ENCODE data around the gene CSNK1G1.
A peak's percentile ranks its signal among the peaks of the same experiment; 100 is the strongest.

The CSNK1G1 gene

GRCh38 chr15:64191971-64192830 is 163.8 kb downstream of the CSNK1G1 start:
- no peak overlapping the region for H3K27ac Mint-ChIP-seq
- H3K9me3 Mint-ChIP-seq, result no peaks in the 10 kb centered on the region
- no peaks in the 10 kb centered on the region for H3K27me3 Mint-ChIP-seq
- no peak overlapping the region for H3K4me3 Mint-ChIP-seq
- peaks cover 9% of the 10 kb centered on the region for H3K36me3 Mint-ChIP-seq (ENCODE audit: low read depth)
- no peak for ATAC-seq
- peaks cover 16% of the 10 kb centered on the region for H3K4me1 Mint-ChIP-seq
- DNase-seq, result no peak

DNA sequence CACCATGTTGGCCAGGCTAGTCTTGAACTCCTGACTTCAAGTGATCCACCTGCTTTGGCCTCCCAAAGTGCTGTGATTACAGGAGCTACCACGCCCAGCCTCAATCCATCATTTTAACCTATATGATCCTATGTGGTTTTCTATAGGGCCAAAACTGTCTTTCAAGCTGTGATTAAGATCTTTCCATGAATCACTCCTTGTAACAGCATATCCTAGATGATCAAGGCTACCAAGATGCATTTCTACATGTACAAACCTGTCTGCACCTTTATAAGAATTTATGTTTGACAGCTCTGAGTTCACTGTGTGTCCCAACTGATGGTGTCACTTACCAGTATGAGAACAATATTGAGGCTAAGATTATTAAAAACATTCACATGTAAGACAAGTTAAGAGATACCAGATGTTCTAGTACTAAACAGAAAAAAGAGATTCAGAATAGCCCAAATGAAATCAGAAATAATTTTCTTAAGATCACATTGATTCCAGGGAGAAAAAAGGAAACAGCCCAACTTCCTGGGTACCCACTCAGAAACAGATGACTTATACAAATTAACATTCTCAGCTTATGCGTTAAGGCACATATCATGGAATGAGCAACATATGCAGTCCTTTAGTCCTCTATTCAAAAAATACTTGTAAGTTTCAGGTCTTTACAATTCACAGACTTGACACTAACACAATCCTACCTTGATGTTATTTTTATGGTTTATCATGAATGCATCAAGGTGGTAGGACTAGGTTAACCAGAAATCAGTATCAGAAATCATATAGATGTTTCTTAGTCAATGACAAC is 168.4 kb downstream of the CSNK1G1 start:
- DNase-seq, result no peak
- Mint-ChIP-seq H3K4me1 (peaks cover 16% of the 10 kb centered on the region), H3K36me3 (ENCODE audit: low read depth) (peaks cover 10% of the 10 kb centered on the region), H3K9me3 (no peaks in the 10 kb centered on the region), H3K27me3 (no peaks in the 10 kb centered on the region), H3K4me3 (no peak overlapping the region), H3K27ac (peak overlapping the region; percentile 37)
- no peak for ATAC-seq

DNA sequence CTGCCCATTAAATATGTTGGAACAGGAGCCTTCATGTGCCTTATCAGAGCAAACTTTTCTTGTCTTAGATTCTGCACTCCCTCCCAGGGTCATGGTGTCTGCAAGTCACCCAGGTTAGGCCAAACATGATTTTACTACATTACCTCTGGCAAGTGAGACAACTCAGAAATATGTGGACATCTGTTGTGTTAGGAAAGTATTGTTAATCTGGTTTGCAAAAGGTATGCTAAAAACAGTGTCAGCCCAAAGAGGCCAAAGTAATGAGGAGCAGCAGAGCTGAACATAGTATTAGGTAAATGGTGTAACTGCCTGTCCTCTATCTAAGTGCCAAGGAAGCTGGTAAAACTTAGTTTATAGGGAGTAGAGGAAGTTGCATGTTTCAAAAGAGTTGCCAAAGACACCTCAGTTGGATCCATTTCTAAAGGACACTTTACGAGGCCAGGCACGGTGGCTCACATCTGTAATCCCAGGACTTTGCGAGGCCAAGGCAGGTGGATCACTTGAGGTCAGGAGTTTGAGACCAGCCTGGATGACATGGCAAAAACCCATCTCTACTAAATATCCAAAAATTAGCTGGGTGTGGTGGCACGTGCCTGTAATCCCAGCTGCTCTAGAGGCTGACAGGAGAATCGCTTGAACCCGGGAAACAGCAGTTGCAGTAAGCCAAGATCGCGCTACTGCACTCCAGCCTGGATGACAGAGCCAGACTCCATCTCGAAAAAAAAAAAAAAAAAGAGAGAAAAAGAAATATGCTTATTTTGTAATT is 170.6 kb downstream of the CSNK1G1 start:
- no peak for DNase-seq

GRCh38 chr15:64182859-64183370 is 173.1 kb downstream of the CSNK1G1 start:
- Mint-ChIP-seq H3K4me3 (no peak overlapping the region), H3K36me3 (ENCODE audit: low read depth) (peaks cover 2% of the 10 kb centered on the region), H3K4me1 (peaks cover 4% of the 10 kb centered on the region), H3K27me3 (no peaks in the 10 kb centered on the region), H3K27ac (no peak overlapping the region), H3K9me3 (no peaks in the 10 kb centered on the region)
- no peak for DNase-seq
- ATAC-seq, result no peak

More for the DNA sequence above, 170.6 kb downstream of the CSNK1G1 start:
- ATAC-seq, result no peak
- Mint-ChIP-seq H3K36me3 (ENCODE audit: low read depth) (peaks cover 10% of the 10 kb centered on the region), H3K4me1 (peaks cover 16% of the 10 kb centered on the region), H3K27me3 (no peaks in the 10 kb centered on the region), H3K9me3 (no peaks in the 10 kb centered on the region), H3K27ac (no peak overlapping the region), H3K4me3 (no peak overlapping the region)

- DNase-seq, result no peak
- no peak overlapping the region for H3K27ac Mint-ChIP-seq
- no peaks in the 10 kb centered on the region for H3K27me3 Mint-ChIP-seq
- H3K36me3 Mint-ChIP-seq (ENCODE audit: low read depth), result peaks cover 9% of the 10 kb centered on the region
- ATAC-seq, result no peak
- no peaks in the 10 kb centered on the region for H3K9me3 Mint-ChIP-seq
- no peaks in the 10 kb centered on the region for H3K4me1 Mint-ChIP-seq
- no peak overlapping the region for H3K4me3 Mint-ChIP-seq
These were observed 175.6 kb downstream of the CSNK1G1 start for GRCh38 chr15:64180235-64180824.

GRCh38 chr15:64166102-64166890 is 189.7 kb downstream of the CSNK1G1 start:
- Mint-ChIP-seq H3K27ac (no peak overlapping the region), H3K9me3 (no peaks in the 10 kb centered on the region), H3K27me3 (no peaks in the 10 kb centered on the region), H3K4me1 (peaks cover 38% of the 10 kb centered on the region), H3K36me3 (ENCODE audit: low read depth) (peaks cover 10% of the 10 kb centered on the region), H3K4me3 (no peak overlapping the region)
- ATAC-seq (no peak), DNase-seq (no peak)

- peaks cover 47% of the 10 kb centered on the region for H3K4me1 Mint-ChIP-seq
- no peak for DNase-seq
- peak overlapping the region; percentile 83 for H3K4me3 Mint-ChIP-seq
- ATAC-seq, result no peak
- peaks cover 19% of the 10 kb centered on the region for H3K36me3 Mint-ChIP-seq (ENCODE audit: low read depth)
- H3K27me3 Mint-ChIP-seq, result no peaks in the 10 kb centered on the region
- H3K27ac Mint-ChIP-seq, result no peak overlapping the region
- no peaks in the 10 kb centered on the region for H3K9me3 Mint-ChIP-seq
These were observed 191.5 kb downstream of the CSNK1G1 start for GRCh38 chr15:64164436-64164835.

GRCh38 chr15:64163659-64164362 is 192.2 kb downstream of the CSNK1G1 start:
- DNase-seq (no peak), ATAC-seq (no peak)

DNA sequence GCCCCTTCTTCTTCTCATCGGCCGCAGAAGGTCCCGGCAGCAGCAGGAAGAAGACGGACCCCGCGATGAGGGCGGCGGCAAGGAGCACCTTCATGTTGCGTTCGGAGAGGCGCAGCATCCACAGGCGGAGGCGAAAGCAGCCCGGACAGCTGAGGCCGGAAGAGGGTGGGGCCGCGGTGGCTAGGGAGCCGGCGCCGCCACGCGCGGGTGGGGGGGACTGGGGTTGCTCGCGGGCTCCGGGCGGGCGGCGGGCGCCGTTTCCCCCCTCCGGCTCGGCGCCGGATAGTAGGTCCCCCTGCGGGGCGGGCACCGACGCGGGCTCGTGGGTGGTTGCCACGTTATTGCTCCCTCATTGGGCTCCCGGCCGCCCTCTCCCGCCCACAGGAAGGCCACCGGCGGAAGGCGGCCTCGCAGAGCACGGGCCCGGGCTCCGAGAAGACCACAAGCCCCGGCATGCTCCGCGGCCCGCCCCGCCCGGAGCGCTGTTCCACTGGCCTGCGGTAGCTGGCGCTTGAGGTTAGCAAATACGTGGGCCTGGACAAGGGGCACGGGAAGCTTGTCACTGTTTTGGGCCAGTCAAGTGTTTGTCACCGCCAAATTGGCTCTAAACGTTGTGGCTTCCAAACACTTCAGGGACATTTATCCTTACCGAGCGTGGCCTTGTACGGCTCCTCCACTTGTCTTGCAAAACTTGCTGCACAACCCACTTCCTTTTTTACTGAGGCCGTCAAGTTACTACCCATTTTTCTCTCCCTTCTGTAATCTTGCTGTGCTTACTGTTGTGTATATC is 192.9 kb downstream of the CSNK1G1 start, which contains the start of gene PPIB:
Gene PPIB (minus strand): TSS at position 154 of the 790 bp plus-strand sequence. CDS start 36 bp downstream, at position 118.
- H3K4me1 Mint-ChIP-seq, result peaks cover 59% of the 10 kb centered on the region
- no peaks in the 10 kb centered on the region for H3K27me3 Mint-ChIP-seq
- H3K9me3 Mint-ChIP-seq, result no peaks in the 10 kb centered on the region
- DNase-seq, result peak; percentile 98
- peak within 1 kb of the TSS; percentile 93 for H3K27ac Mint-ChIP-seq
- peak; percentile 95 for ATAC-seq
- peak within 1 kb of the TSS; percentile 92 for H3K4me3 Mint-ChIP-seq
- H3K36me3 Mint-ChIP-seq (ENCODE audit: low read depth), result peaks cover 33% of the 10 kb centered on the region

More at GRCh38 chr15:64163659-64164362, 192.2 kb downstream of the CSNK1G1 start:
- peak overlapping the region; percentile 93 for H3K27ac Mint-ChIP-seq
- H3K4me1 Mint-ChIP-seq, result peaks cover 52% of the 10 kb centered on the region
- H3K4me3 Mint-ChIP-seq, result peak overlapping the region; percentile 83
- H3K9me3 Mint-ChIP-seq, result no peaks in the 10 kb centered on the region
- H3K36me3 Mint-ChIP-seq (ENCODE audit: low read depth), result peaks cover 26% of the 10 kb centered on the region
- H3K27me3 Mint-ChIP-seq, result no peaks in the 10 kb centered on the region

DNA sequence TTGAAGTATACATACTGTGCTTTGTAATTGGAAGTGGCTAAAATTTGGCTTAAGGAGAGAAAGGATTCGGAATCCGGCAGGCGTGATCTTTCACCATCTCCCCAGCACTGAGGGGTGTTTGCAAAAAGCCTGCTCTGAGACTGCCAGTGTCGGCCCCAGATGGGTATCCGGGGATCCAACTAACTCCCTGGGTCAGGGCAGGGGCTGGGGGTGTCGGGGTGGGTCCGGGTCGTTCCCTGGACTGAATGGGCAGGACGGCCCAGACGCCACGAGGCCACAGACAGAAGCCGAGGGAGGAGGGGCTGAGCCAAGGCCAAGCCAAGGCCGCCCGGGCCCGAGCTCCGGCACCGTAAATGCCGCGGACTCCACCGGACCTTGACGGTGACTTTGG is 193.5 kb downstream of the CSNK1G1 start:
- peaks cover 63% of the 10 kb centered on the region for H3K4me1 Mint-ChIP-seq
- peak overlapping the region; percentile 92 for H3K4me3 Mint-ChIP-seq
- peaks cover 39% of the 10 kb centered on the region for H3K36me3 Mint-ChIP-seq (ENCODE audit: low read depth)
- ATAC-seq, result peak; percentile 9
- H3K27me3 Mint-ChIP-seq, result no peaks in the 10 kb centered on the region
- peak overlapping the region; percentile 88 for H3K27ac Mint-ChIP-seq
- no peaks in the 10 kb centered on the region for H3K9me3 Mint-ChIP-seq
- DNase-seq, result no peak

GRCh38 chr15:64161688-64162477 is 194.1 kb downstream of the CSNK1G1 start:
- H3K27me3 Mint-ChIP-seq, result no peaks in the 10 kb centered on the region
- DNase-seq (no peak), ATAC-seq (no peak)
- peaks cover 64% of the 10 kb centered on the region for H3K4me1 Mint-ChIP-seq
- H3K4me3 Mint-ChIP-seq, result peak overlapping the region; percentile 92
- H3K27ac Mint-ChIP-seq, result peak overlapping the region; percentile 88
- H3K36me3 Mint-ChIP-seq (ENCODE audit: low read depth), result peaks cover 40% of the 10 kb centered on the region
- H3K9me3 Mint-ChIP-seq, result no peaks in the 10 kb centered on the region

Data from activated naive CD8-positive, alpha-beta T cell treated with anti-CD3 and anti-CD28 coated beads, Interleukin-2, amount 50 U/mL, for 24 hours (primary cell).